NCI-H2196 treated with DMSO at 0.1 percent for 48 hours (cell line): ENCODE results near the gene SNX10.

Experiments
- DNase-seq: peaks from one replicate; lab custom pipeline; 2025; ENCODE audit not compliant: unreplicated experiment; lab: John Stamatoyannopoulos, UW

SNX10 gene

GRCh38 chr7:26295586-26295985 lies 3.9 kb downstream of the SNX10 start:
- DNase-seq: no peak

- no peak for DNase-seq
Observed at GRCh38 chr7:26298472-26299058, 6.9 kb downstream of the SNX10 start.

- no peak for DNase-seq
Observed at GRCh38 chr7:26305090-26305868, 13.6 kb downstream of the SNX10 start.

GRCh38 chr7:26305869-26306665 lies 14.4 kb downstream of the SNX10 start:
- no peak for DNase-seq

GRCh38 chr7:26306790-26307189 lies 15.1 kb downstream of the SNX10 start:
- DNase-seq: no peak

- DNase-seq: no peak
Observed at GRCh38 chr7:26307226-26307625, 15.6 kb downstream of the SNX10 start.

- no peak for DNase-seq
Observed at GRCh38 chr7:26307791-26308190, 16.1 kb downstream of the SNX10 start.

GRCh38 chr7:26308551-26308950 lies 16.9 kb downstream of the SNX10 start:
- DNase-seq: no peak

GRCh38 chr7:26309089-26309488 lies 17.4 kb downstream of the SNX10 start:
- DNase-seq: no peak

GRCh38 chr7:26311798-26312197 lies 20.1 kb downstream of the SNX10 start:
- DNase-seq: no peak

GRCh38 chr7:26317211-26317610 lies 25.5 kb downstream of the SNX10 start:
- no peak for DNase-seq

GRCh38 chr7:26318921-26319320 lies 27.3 kb downstream of the SNX10 start:
- DNase-seq: no peak

GRCh38 chr7:26319636-26320035 lies 28.0 kb downstream of the SNX10 start:
- DNase-seq: no peak

GRCh38 chr7:26320878-26321277 lies 29.2 kb downstream of the SNX10 start:
- DNase-seq: no peak

GRCh38 chr7:26321435-26321834 lies 29.8 kb downstream of the SNX10 start:
- DNase-seq: no peak

GRCh38 chr7:26326211-26326610 lies 34.5 kb downstream of the SNX10 start:
- no peak for DNase-seq

- no peak for DNase-seq
Observed at GRCh38 chr7:26328498-26329390, 37.1 kb downstream of the SNX10 start.

GRCh38 chr7:26329520-26330255 lies 38.0 kb downstream of the SNX10 start:
- no peak for DNase-seq

- DNase-seq: no peak
Observed at GRCh38 chr7:26331113-26331512, 39.5 kb downstream of the SNX10 start.

- no peak for DNase-seq
Observed at GRCh38 chr7:26331789-26332188, 40.1 kb downstream of the SNX10 start.
